SU-DHL-6 (cell line): ENCODE results near the gene TLR2.

ENCODE experiments used
- CTCF ChIP-seq: fragments of 200-600 bp; sonication (generic); IDR thresholded peaks from one replicate; pipeline ENCODE4 v1.5.1; 2017; ENCODE audit warnings: antibody characterized with exemption, mild to moderate bottlenecking, low read length, moderate library complexity; ENCODE audit not compliant: insufficient read depth, poor library complexity, severe bottlenecking
- EZH2phosphoT487 ChIP-seq: fragments of 200-600 bp; sonication (generic), shearing (Covaris generic); conservative IDR thresholded peaks from 2 replicates; pipeline ENCODE4 v1.6.1; 2018; ENCODE audit warnings: mild to moderate bottlenecking, antibody characterized with exemption, low read length, moderate library complexity, mixed read lengths

GRCh38 chr4:153668647-153669046 is 15.4 kb upstream of the TLR2 start:
- TF ChIP-seq CTCF (no peak), EZH2phosphoT487 (no peak)
